NCI-H748 (cell line): ENCODE measurements around the gene XIRP1.
A peak's percentile ranks its signal among the peaks of the same experiment; 100 is the strongest.

Experiments
- DNase-seq: peaks from one replicate; lab custom pipeline; 2025; ENCODE audit not compliant: unreplicated experiment; lab: John Stamatoyannopoulos, UW

Gene XIRP1

GRCh38 chr3:39208463-39209055 is 16.2 kb upstream of the XIRP1 start:
- peak; percentile 27 for DNase-seq

GRCh38 chr3:39207361-39208186 is 15.2 kb upstream of the XIRP1 start:
- peak; percentile 7 for DNase-seq

GRCh38 chr3:39205919-39206516 is 13.6 kb upstream of the XIRP1 start:
- no peak for DNase-seq

GRCh38 chr3:39205131-39205530 is 12.7 kb upstream of the XIRP1 start:
- no peak for DNase-seq

GRCh38 chr3:39203860-39204259 is 11.5 kb upstream of the XIRP1 start:
- no peak for DNase-seq

- DNase-seq: no peak
These were observed 11.0 kb upstream of the XIRP1 start for GRCh38 chr3:39203402-39203801.

GRCh38 chr3:39202094-39202493 is 9.7 kb upstream of the XIRP1 start:
- no peak for DNase-seq

- DNase-seq: no peak
These were observed 4.4 kb upstream of the XIRP1 start for GRCh38 chr3:39196671-39197356.

- DNase-seq: no peak
These were observed 3.6 kb upstream of the XIRP1 start for GRCh38 chr3:39196034-39196433.

- no peak for DNase-seq
These were observed 996 bp upstream of the XIRP1 start for GRCh38 chr3:39193391-39193790.

GRCh38 chr3:39191773-39192172 is 622 bp downstream of the XIRP1 start:
- DNase-seq: no peak

- DNase-seq: no peak
These were observed 1.3 kb downstream of the XIRP1 start for GRCh38 chr3:39191111-39191510.

- no peak for DNase-seq
These were observed 1.9 kb downstream of the XIRP1 start for GRCh38 chr3:39190281-39191025.

- DNase-seq: peak; percentile 31
These were observed 2.5 kb downstream of the XIRP1 start for GRCh38 chr3:39189959-39190269.

- no peak for DNase-seq
These were observed 3.0 kb downstream of the XIRP1 start for GRCh38 chr3:39189150-39189958.

- DNase-seq: no peak
These were observed 3.9 kb downstream of the XIRP1 start for GRCh38 chr3:39188271-39189149.

- no peak for DNase-seq
These were observed 4.8 kb downstream of the XIRP1 start for GRCh38 chr3:39187372-39188155.

GRCh38 chr3:39186692-39187151 is 5.7 kb downstream of the XIRP1 start:
- DNase-seq: no peak
